GM13976 (cell line): ENCODE measurements around the gene PP2D1.

Source experiments
- DNase-seq: peaks from one replicate; pipeline ENCODE4 v3.0.0; 2012; ENCODE audit warnings: low spot score
- in situ Hi-C: fragments of 300-500 bp; cut with MboI; formaldehyde crosslinking; loops from one replicate; pipeline ENCODE4 v1.12.0; 2022; ENCODE audit warnings: low sequenced_read_pairs, mixed read lengths, inconsistent platforms; ENCODE audit not compliant: unreplicated experiment
- TF ChIP-seq, protein P1 (sequence below): IDR thresholded peaks from 2 replicates; pipeline ENCODE4 v1.5.1; 2012; ENCODE audit warnings: borderline replicate concordance, mild to moderate bottlenecking; ENCODE audit not compliant: insufficient read depth; ENCODE audit errors: extremely low read depth, missing control alignments, control extremely low read depth

PP2D1 gene, protein sequence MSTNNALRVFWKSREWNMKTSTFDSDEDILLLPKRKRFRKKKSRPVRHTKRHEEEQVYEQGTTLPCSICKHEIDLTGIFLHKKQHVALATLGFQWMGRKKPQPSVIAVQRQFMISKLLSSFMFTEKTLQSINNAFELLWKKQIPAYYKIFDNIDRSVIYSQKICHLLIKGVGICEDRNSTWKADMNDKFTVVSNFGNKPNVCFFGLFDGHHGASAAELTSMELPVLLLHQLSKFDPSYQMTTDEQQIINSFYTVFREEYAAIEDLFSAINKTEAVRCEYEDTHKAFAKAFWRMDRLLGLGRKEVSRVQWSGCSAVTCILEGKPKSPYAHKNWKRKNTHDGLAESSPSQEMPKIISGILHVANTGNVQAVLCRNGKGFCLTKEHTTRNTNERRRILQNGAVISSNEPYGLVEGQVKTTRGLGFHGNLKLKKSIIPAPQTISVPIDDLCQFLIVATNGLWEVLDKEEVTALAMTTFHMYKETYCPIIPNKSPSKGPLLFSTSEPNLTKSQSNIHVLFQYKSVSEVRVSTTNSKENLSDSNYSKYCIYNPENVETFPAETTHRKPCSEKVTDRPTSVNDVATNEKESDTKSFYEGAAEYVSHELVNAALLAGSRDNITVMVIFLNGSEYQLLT

DNA sequence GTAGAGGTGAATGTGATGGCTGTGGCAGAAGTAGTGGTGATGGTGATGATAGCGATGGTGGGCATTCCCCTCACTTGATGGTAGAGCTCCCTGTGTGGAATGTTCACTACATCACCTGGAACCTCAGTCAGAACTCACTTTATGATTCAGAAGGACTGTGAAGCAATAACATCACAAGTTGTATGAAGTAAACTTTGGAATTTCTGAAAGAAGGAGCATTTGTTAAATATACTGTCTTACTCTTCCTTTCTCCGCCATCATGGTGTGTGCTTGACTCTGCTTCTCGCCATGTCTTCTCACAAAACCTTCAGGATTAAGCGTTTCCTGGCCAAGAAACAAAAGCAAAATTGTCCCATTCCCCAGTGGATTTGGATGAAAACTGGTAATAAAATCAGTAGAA is at the start of gene PP2D1:
Gene PP2D1, minus strand, starts transcription at position 101 of the 400 bp plus-strand sequence. CDS start 192 bp downstream, outside the sequence.
- TF ChIP-seq, protein P1, sequence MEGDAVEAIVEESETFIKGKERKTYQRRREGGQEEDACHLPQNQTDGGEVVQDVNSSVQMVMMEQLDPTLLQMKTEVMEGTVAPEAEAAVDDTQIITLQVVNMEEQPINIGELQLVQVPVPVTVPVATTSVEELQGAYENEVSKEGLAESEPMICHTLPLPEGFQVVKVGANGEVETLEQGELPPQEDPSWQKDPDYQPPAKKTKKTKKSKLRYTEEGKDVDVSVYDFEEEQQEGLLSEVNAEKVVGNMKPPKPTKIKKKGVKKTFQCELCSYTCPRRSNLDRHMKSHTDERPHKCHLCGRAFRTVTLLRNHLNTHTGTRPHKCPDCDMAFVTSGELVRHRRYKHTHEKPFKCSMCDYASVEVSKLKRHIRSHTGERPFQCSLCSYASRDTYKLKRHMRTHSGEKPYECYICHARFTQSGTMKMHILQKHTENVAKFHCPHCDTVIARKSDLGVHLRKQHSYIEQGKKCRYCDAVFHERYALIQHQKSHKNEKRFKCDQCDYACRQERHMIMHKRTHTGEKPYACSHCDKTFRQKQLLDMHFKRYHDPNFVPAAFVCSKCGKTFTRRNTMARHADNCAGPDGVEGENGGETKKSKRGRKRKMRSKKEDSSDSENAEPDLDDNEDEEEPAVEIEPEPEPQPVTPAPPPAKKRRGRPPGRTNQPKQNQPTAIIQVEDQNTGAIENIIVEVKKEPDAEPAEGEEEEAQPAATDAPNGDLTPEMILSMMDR = no peak
- DNase-seq = no peak
- in situ Hi-C loops = no loop called here

DNA sequence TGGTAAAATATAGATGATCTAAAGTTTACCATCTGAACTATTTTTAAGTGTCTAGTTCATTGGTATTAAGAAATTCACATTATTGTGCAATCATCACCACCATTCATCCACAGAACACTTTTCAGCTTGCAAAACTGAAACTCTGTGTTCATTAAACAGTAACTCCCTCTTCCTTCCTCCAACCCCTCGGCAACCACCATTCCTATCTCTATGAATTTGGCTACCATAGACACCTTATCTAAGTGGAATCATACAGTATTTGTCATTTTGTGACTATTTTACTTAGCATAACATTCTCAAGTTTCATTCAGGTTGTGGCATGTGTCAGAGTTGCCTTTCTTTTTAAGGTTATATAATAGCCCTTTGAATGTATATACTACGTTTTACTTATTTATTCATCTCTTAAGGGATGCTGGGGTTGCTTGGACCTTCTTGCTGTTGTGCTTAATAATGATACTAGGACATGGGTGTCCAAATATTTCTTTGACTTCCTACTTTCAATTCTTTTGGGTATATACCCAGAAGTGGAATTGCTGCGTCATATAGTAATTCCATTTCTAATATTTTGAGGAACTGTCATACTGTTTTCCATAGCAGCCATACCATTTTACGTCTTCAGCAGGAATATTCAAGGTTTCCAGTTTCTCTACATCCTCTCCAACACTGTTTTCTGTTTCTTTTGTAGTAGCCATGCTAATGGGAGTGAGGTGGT is 49.1 kb upstream of the PP2D1 start:
- no peak for DNase-seq
- TF ChIP-seq, protein P1 = no peak
- in situ Hi-C loops = no loop called here

DNA sequence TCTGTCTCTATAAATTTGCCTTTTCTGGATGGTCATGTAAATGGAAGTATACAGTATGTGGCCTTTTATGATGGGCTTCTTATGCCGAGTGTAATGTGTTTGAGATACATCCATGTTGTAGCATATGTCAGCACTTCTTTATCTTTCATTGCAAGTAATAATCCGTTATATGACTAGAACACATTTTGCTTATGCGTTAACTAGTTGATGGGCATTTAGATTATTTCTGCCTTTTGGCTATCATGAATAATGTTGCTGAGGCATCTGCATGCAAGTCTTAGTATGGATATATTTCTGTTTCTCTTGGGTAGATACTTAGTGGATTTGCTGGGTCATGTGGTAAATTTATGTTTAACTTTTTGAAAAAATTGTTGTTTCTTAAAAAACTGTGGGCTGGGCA is 47.9 kb upstream of the PP2D1 start:
- TF ChIP-seq, protein P1 = no peak
- in situ Hi-C loops = no loop called here
- no peak for DNase-seq

DNA sequence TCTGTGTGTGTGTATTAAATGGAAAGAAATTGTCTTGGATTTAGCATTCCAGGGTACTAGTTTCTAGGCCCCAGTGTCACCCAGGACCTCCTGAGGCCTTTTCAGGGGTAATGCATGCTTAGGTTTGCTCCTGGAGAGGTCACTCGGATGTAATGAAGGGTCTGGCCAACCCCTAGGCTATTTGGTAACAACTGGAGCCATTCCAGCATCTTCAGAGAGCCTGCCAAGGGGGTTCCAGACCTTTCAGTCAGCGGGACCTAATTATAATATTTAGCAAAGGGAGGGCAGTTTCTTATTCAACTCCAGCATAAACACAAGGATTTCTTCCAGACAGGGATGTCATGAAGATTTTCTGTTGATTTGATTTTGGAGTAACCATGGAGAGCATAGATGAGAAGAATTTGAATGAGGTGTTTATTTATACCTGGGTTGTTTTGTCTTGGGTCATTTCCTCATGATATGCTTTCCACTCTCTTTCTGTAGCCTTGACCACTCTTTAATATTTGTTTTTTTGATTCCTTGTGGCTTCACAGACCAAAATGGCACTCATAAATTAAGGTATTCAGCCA is 45.6 kb upstream of the PP2D1 start:
- in situ Hi-C loops = no loop called here
- TF ChIP-seq, protein P1 = no peak
- DNase-seq = no peak

DNA sequence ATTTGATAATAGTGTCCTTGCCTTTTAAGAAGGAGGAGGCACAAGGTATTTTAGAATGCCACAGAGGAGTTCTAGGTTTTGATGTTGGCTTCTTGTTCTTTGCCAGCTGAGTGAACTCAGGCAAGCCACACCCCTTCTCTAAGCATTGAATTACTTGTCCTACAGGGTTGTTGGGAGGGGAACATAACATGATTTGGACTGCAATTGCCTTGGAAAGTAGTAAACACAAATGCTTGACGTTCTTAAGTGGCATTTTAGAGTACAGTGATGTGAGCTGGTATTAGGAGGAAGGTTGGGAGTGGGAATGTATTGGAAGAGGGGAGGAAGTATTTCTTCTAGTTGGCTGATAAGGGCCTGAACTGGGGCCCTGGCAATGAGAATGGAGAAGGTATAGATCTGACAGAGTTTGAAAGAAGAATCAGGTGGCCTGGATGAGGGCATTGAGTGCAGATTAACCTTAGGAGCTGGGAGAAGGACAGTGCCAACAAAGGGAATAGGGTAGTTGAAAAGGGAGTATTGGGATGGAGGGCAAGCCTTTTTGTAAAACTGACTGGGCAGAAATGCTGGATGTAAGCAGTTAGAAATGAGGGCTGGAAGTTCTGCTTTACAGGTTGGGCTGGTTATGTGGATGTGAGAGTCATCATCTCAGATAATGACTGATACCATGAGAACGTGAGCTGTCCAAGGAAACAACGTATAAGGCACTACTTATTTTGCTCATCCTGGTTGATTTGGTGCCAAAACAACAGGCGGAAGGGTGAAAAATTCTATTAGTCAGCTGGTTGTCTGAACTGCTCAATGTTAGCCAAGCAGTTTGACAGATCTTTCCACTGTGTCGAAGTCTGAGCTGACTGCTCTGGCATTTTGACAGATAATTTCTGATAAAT is 44.9 kb upstream of the PP2D1 start:
- in situ Hi-C loops = no loop called here
- TF ChIP-seq, protein P1 = no peak
- peak; percentile 34 for DNase-seq
